Neural progenitor cell (in vitro differentiated cells): ENCODE data around the gene MAP3K1. TPM values are rescaled to one million over a fixed set of nuclear protein-coding genes. Genes with fewer than 3 reads are reported as not detected.

Experiments used
- DNase-seq: peaks from one replicate; pipeline ENCODE4 v3.0.0-alpha.2; 2016; ENCODE audit warnings: low spot score
- H2AFZ ChIP-seq: fragments of 200-600 bp; sonication (generic); replicated peaks from 2 replicates; pipeline ENCODE4 v1.6.1; 2016; ENCODE audit warnings: antibody characterized with exemption
- H3F3A ChIP-seq: fragments of 200-600 bp; sonication (generic); 2 replicates; pipeline ENCODE4 v1.6.1; 2016; ENCODE audit warnings: antibody characterized with exemption, low read depth
- H3K27ac ChIP-seq: fragments of 200-600 bp; sonication (generic); 2 replicates; pipeline ENCODE4 v1.5.1; 2016; ENCODE audit warnings: mild to moderate bottlenecking
- H3K27me3 ChIP-seq: fragments of 200-600 bp; sonication (generic); 2 replicates; pipeline ENCODE4 v1.6.1; 2016; ENCODE audit warnings: mild to moderate bottlenecking, moderate library complexity
- H3K36me3 ChIP-seq: fragments of 200-600 bp; sonication (generic); 2 replicates; pipeline ENCODE4 v1.5.1; 2016
- H3K4me1 ChIP-seq: fragments of 200-600 bp; sonication (generic); 2 replicates; pipeline ENCODE4 v1.6.1; 2016; ENCODE audit warnings: mixed run types
- H3K4me2 ChIP-seq: fragments of 200-600 bp; sonication (generic); 2 replicates; pipeline ENCODE4 v1.6.1; 2016
- H3K4me3 ChIP-seq: fragments of 200-600 bp; sonication (generic); 2 replicates; pipeline ENCODE4 v1.5.1; 2016
- H3K79me2 ChIP-seq: fragments of 200-600 bp; sonication (generic); 2 replicates; pipeline ENCODE4 v1.6.1; 2016; ENCODE audit warnings: low read depth
- H3K9ac ChIP-seq: fragments of 200-600 bp; sonication (generic); 2 replicates; pipeline ENCODE4 v1.6.1; 2016
- H3K9me3 ChIP-seq: fragments of 200-600 bp; sonication (generic); 2 replicates; pipeline ENCODE4 v1.5.1; 2016; ENCODE audit warnings: low read depth
- H4K20me1 ChIP-seq: fragments of 200-600 bp; sonication (generic); 2 replicates; pipeline ENCODE4 v1.6.1; 2016; ENCODE audit warnings: low read depth
- H3K27ac Mint-ChIP-seq: 3 replicates; pipeline ENCODE4 v1.8.0; 2021; ENCODE audit warnings: mixed read lengths
- H3K27me3 Mint-ChIP-seq: 2 replicates; pipeline ENCODE4 v1.8.0; 2022; ENCODE audit warnings: low read depth, mild to moderate bottlenecking, inconsistent platforms, moderate library complexity, mixed read lengths; ENCODE audit not compliant: insufficient read depth
- H3K36me3 Mint-ChIP-seq: 3 replicates; pipeline ENCODE4 v1.8.0; 2021; ENCODE audit warnings: mixed read lengths
- H3K4me1 Mint-ChIP-seq: 3 replicates; pipeline ENCODE4 v1.8.0; 2021; ENCODE audit warnings: mixed read lengths
- H3K4me3 Mint-ChIP-seq: 3 replicates; pipeline ENCODE4 v1.8.0; 2021; ENCODE audit warnings: mild to moderate bottlenecking, moderate library complexity, mixed read lengths
- H3K9me3 Mint-ChIP-seq: 3 replicates; pipeline ENCODE4 v1.8.0; 2020; ENCODE audit warnings: mixed read lengths
- EZH2 ChIP-seq: fragments of 200-600 bp; sonication (generic); IDR thresholded peaks from 2 replicates; pipeline ENCODE4 v1.6.1; 2017; ENCODE audit warnings: antibody characterized with exemption, mild to moderate bottlenecking, moderate library complexity
- EZH2phosphoT487 ChIP-seq: fragments of 200-600 bp; sonication (generic); IDR thresholded peaks from 2 replicates; pipeline ENCODE4 v1.6.1; 2017; ENCODE audit warnings: antibody characterized with exemption
- total RNA-seq: library from RNA; depleted of rRNA; stranded (reverse); fragments of >200 nt; gene quantifications from 2 replicates; pipeline ENCODE4 v1.2.3, GENCODE V29; 2015; ENCODE audit warnings: low replicate concordance
- TF ChIP-seq, protein P1 (sequence below): fragments of 200-600 bp; sonication (generic); IDR thresholded peaks from 2 replicates; pipeline ENCODE4 v1.5.1; 2017; ENCODE audit warnings: antibody characterized with exemption, mild to moderate bottlenecking

Gene MAP3K1
- total RNA-seq, 1 donor from 2014 or later, result 22.2 TPM

DNA sequence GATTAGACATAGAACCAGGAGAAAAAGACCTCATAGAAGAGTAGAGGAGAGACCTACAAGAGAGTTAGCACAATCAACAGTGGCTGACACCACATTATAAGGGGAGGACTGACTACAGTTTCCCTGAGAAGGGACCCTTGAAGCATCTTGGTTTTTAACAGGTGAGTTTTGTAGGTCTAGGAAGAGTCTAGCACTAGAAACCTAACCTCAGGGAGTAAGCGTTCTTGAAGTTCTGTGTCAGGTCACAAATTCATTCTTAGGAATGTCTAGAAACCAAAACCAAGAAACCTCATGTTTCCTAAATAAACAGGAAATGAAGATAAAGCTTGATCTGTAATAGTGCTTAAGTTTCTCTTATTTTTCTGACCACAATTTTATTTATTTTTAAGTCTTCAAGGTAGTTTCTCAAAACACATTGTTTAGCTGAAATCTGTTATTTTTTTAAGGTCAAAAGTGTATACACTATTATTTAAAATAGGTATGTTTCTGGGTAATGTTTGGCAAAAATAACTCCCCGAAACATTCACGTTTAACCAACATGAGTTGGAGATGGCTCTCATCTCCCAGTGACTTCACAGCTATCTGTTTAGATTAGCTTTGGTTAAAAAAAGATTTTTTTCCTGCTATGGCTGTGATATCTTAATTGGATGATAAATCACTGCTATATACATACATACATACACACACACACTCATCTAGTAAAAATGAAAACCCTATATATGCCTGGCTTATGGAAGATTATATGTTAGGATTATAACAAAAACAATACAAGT lies 37.1 kb downstream of the MAP3K1 start:
- Mint-ChIP-seq H3K27me3 (no peaks in the 10 kb centered on the region), H3K4me1 (peaks cover 5% of the 10 kb centered on the region), H3K36me3 (peaks cover 2% of the 10 kb centered on the region), H3K4me3 (no peak overlapping the region), H3K9me3 (peaks cover 3% of the 10 kb centered on the region), H3K27ac (no peak overlapping the region)
- Histone ChIP-seq H3K79me2 (peaks cover 48% of the 10 kb centered on the region), H3K36me3 (no peaks in the 10 kb centered on the region), H3K9ac (no peak overlapping the region), H3K4me3 (no peak overlapping the region), H3K4me1 (peaks cover 18% of the 10 kb centered on the region), H3K9me3 (no peaks in the 10 kb centered on the region), H3K4me2 (no peak overlapping the region), H3F3A (no peaks in the 10 kb centered on the region), H3K27ac (no peak overlapping the region), H4K20me1 (peaks cover 13% of the 10 kb centered on the region), H3K27me3 (no peaks in the 10 kb centered on the region), H2AFZ (no peak overlapping the region)
- no peak for DNase-seq
- no peak for TF ChIP-seq EZH2phosphoT487
- TF ChIP-seq, protein P1, sequence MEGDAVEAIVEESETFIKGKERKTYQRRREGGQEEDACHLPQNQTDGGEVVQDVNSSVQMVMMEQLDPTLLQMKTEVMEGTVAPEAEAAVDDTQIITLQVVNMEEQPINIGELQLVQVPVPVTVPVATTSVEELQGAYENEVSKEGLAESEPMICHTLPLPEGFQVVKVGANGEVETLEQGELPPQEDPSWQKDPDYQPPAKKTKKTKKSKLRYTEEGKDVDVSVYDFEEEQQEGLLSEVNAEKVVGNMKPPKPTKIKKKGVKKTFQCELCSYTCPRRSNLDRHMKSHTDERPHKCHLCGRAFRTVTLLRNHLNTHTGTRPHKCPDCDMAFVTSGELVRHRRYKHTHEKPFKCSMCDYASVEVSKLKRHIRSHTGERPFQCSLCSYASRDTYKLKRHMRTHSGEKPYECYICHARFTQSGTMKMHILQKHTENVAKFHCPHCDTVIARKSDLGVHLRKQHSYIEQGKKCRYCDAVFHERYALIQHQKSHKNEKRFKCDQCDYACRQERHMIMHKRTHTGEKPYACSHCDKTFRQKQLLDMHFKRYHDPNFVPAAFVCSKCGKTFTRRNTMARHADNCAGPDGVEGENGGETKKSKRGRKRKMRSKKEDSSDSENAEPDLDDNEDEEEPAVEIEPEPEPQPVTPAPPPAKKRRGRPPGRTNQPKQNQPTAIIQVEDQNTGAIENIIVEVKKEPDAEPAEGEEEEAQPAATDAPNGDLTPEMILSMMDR, result no peak
- TF ChIP-seq EZH2, result no peak

DNA sequence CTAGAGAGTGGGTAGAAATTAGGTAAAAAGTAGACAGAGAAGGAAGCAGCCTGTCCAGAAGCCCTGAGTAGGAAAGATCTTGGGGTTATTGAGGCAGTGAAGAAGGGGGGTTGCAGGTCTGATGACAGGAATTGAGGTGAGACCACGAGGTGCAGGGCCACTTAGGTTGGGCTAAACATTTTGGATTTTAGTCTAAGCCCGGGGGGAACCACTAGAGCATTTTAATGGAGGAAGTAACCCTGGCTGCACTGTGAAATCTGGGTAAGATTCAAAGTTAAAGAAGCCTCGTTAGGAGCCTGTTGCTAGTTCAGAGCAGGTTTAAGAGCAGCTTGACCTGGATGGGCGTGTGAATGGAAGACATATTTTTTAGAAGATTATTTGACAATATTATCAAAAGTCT lies 38.3 kb downstream of the MAP3K1 start:
- Histone ChIP-seq H3K4me2 (no peak overlapping the region), H3K27me3 (no peaks in the 10 kb centered on the region), H3K36me3 (no peaks in the 10 kb centered on the region), H3K27ac (no peak overlapping the region), H3K79me2 (peaks cover 35% of the 10 kb centered on the region), H3K9ac (no peak overlapping the region), H2AFZ (no peak overlapping the region), H3F3A (no peaks in the 10 kb centered on the region), H3K4me1 (peaks cover 8% of the 10 kb centered on the region), H3K4me3 (no peak overlapping the region), H3K9me3 (no peaks in the 10 kb centered on the region), H4K20me1 (peaks cover 2% of the 10 kb centered on the region)
- H3K27ac Mint-ChIP-seq, result no peak overlapping the region
- H3K4me1 Mint-ChIP-seq, result no peaks in the 10 kb centered on the region
- H3K36me3 Mint-ChIP-seq, result no peaks in the 10 kb centered on the region
- TF ChIP-seq EZH2phosphoT487 (no peak), EZH2 (no peak)
- TF ChIP-seq, protein P1, result no peak
- DNase-seq, result no peak
- H3K27me3 Mint-ChIP-seq, result no peaks in the 10 kb centered on the region
- H3K9me3 Mint-ChIP-seq, result no peaks in the 10 kb centered on the region
- no peak overlapping the region for H3K4me3 Mint-ChIP-seq

DNA sequence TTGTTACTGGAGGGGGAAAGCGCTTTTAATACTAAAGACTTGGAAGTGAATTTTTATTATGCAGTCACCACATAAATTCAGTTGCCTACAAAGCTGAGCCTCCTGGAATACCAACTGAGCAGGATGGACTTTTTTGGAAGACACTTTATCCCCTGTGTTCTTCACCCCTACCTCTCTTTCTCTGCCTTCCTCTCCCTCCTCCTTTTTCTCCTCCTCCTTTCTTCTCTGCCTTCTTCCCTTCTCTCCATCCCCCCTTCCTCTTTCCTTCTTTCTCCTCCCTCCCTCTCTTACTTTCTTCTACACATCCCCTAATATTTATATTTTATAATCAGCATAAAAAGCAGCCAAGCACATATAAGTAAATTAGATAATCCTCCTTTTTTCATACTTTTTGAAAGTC lies 39.6 kb downstream of the MAP3K1 start:
- H3K4me2 ChIP-seq, result no peak overlapping the region
- Mint-ChIP-seq H3K4me1 (no peaks in the 10 kb centered on the region), H3K9me3 (no peaks in the 10 kb centered on the region), H3K27ac (no peak overlapping the region), H3K4me3 (no peak overlapping the region), H3K27me3 (no peaks in the 10 kb centered on the region), H3K36me3 (peaks cover 2% of the 10 kb centered on the region)
- no peak overlapping the region for H3K4me3 ChIP-seq
- no peaks in the 10 kb centered on the region for H3K27me3 ChIP-seq
- no peak overlapping the region for H3K9ac ChIP-seq
- H4K20me1 ChIP-seq, result no peaks in the 10 kb centered on the region
- H3K9me3 ChIP-seq, result no peaks in the 10 kb centered on the region
- H3F3A ChIP-seq, result no peaks in the 10 kb centered on the region
- no peak for DNase-seq
- TF ChIP-seq EZH2phosphoT487, result no peak
- TF ChIP-seq EZH2, result no peak
- TF ChIP-seq, protein P1, result no peak
- H3K4me1 ChIP-seq, result peaks cover 7% of the 10 kb centered on the region
- no peak overlapping the region for H2AFZ ChIP-seq
- H3K79me2 ChIP-seq, result peaks cover 23% of the 10 kb centered on the region
- H3K36me3 ChIP-seq, result no peaks in the 10 kb centered on the region
- H3K27ac ChIP-seq, result no peak overlapping the region
